ENCODE results near the gene GAS1. TPM values are rescaled to one million over a fixed set of nuclear protein-coding genes. Genes with fewer than 3 reads are reported as not detected.

Gene GAS1
- total RNA-seq, 1 donor from 2014 or later = 5.1 TPM

DNA sequence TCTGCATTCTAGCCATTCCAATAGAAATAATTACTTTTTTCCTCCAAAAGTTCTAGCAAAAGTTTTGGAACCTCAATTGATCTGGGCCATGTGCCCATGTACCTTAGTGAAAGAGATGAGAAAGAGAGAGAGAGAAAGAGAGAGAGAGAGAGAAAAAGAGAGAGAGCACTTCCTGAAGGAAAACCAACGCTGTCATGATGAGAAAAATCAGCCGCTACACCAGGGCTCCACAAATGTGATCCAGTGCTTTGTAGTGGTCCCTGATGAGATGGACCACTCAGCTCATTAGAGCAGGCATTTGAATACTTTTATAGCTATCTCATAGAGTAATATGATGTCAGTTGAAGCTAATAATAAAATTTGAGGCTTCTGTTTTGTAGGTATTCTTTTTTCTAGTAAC, 7.7 kb upstream of the GAS1 start:
- H3K36me3 ChIP-seq (ENCODE audit: insufficient read depth, low read length) = no peaks in the 10 kb centered on the region
- no peaks in the 10 kb centered on the region for H3K79me2 ChIP-seq (ENCODE audit: insufficient read depth, low read length)
- no peaks in the 10 kb centered on the region for H3K9me3 ChIP-seq (ENCODE audit: insufficient read depth, low read depth, low read length)
- H2AFZ ChIP-seq (ENCODE audit: low read depth, low read length) = no peak overlapping the region
- Mint-ChIP-seq H3K27me3 (ENCODE audit: low read depth, unreplicated experiment) (peaks cover under 1% of the 10 kb centered on the region), H3K4me1 (ENCODE audit: low read depth, unreplicated experiment) (no peaks in the 10 kb centered on the region), H3K27ac (ENCODE audit: unreplicated experiment) (no peak overlapping the region), H3K36me3 (ENCODE audit: low read depth, unreplicated experiment) (no peaks in the 10 kb centered on the region), H3K4me3 (ENCODE audit: unreplicated experiment) (no peak overlapping the region), H3K9me3 (ENCODE audit: unreplicated experiment) (peaks cover 6% of the 10 kb centered on the region)
- no peak for TF ChIP-seq EZH2 (IDR thresholded peaks at IDR 0.05; ENCODE audit: insufficient read depth, low read length)
- TF ChIP-seq, protein P1, sequence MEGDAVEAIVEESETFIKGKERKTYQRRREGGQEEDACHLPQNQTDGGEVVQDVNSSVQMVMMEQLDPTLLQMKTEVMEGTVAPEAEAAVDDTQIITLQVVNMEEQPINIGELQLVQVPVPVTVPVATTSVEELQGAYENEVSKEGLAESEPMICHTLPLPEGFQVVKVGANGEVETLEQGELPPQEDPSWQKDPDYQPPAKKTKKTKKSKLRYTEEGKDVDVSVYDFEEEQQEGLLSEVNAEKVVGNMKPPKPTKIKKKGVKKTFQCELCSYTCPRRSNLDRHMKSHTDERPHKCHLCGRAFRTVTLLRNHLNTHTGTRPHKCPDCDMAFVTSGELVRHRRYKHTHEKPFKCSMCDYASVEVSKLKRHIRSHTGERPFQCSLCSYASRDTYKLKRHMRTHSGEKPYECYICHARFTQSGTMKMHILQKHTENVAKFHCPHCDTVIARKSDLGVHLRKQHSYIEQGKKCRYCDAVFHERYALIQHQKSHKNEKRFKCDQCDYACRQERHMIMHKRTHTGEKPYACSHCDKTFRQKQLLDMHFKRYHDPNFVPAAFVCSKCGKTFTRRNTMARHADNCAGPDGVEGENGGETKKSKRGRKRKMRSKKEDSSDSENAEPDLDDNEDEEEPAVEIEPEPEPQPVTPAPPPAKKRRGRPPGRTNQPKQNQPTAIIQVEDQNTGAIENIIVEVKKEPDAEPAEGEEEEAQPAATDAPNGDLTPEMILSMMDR (IDR thresholded peaks at IDR 0.05; ENCODE audit: insufficient read depth, low read depth, low read length) = no peak
- H4K20me1 ChIP-seq (ENCODE audit: insufficient read depth, low read length) = no peaks in the 10 kb centered on the region
- DNase-seq (ENCODE audit: low read depth) (no peak), FAIRE-seq (no peak)
- no peaks in the 10 kb centered on the region for H3K4me1 ChIP-seq (ENCODE audit: insufficient read depth, low read length)
- no peak overlapping the region for H3K4me2 ChIP-seq (ENCODE audit: low read length)
- peaks cover 3% of the 10 kb centered on the region for H3K27me3 ChIP-seq (ENCODE audit: insufficient read depth, low read length)
- H3K9ac ChIP-seq (ENCODE audit: low read length) = no peak overlapping the region
- no peak overlapping the region for H3K4me3 ChIP-seq (ENCODE audit: insufficient read depth, low read depth, low read length)
- H3K27ac ChIP-seq (ENCODE audit: low read depth, low read length) = no peak overlapping the region

DNA sequence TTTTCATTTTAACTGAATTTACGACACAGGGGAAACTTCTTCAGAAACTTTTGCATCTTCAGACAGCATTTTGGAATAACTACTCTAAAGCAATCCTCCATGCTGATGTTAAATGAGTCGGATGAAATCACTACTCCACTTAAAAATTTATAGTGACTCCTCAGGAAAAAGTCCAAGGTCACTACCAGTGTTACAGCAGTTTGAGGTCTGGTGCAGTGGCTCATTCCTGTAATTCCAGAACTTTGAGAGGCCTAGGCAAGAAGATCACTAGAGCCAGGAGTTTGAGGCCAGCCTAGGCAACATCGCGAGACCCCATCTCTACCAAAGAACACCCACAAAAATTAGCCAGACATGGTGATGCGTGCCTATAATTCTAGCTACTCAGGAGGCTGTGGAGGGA, 5.9 kb upstream of the GAS1 start:
- no peak for FAIRE-seq
- Histone ChIP-seq H3K79me2 (ENCODE audit: insufficient read depth, low read length) (no peaks in the 10 kb centered on the region), H3K4me3 (ENCODE audit: insufficient read depth, low read depth, low read length) (no peak overlapping the region), H3K9ac (ENCODE audit: low read length) (no peak overlapping the region), H3K4me1 (ENCODE audit: insufficient read depth, low read length) (no peaks in the 10 kb centered on the region), H2AFZ (ENCODE audit: low read depth, low read length) (no peak overlapping the region), H3K9me3 (ENCODE audit: insufficient read depth, low read depth, low read length) (no peaks in the 10 kb centered on the region), H4K20me1 (ENCODE audit: insufficient read depth, low read length) (no peaks in the 10 kb centered on the region), H3K27ac (ENCODE audit: low read depth, low read length) (no peak overlapping the region), H3K4me2 (ENCODE audit: low read length) (no peak overlapping the region), H3K27me3 (ENCODE audit: insufficient read depth, low read length) (peaks cover 3% of the 10 kb centered on the region), H3K36me3 (ENCODE audit: insufficient read depth, low read length) (no peaks in the 10 kb centered on the region)
- H3K4me3 Mint-ChIP-seq (ENCODE audit: unreplicated experiment) = no peak overlapping the region
- H3K36me3 Mint-ChIP-seq (ENCODE audit: low read depth, unreplicated experiment) = no peaks in the 10 kb centered on the region
- no peak for TF ChIP-seq EZH2 (IDR thresholded peaks at IDR 0.05; ENCODE audit: insufficient read depth, low read length)
- TF ChIP-seq, protein P1 (IDR thresholded peaks at IDR 0.05; ENCODE audit: insufficient read depth, low read depth, low read length) = no peak
- peaks cover 8% of the 10 kb centered on the region for H3K27me3 Mint-ChIP-seq (ENCODE audit: low read depth, unreplicated experiment)
- no peak for DNase-seq (ENCODE audit: low read depth)
- no peak overlapping the region for H3K27ac Mint-ChIP-seq (ENCODE audit: unreplicated experiment)
- no peaks in the 10 kb centered on the region for H3K4me1 Mint-ChIP-seq (ENCODE audit: low read depth, unreplicated experiment)
- H3K9me3 Mint-ChIP-seq (ENCODE audit: unreplicated experiment) = peaks cover 11% of the 10 kb centered on the region

DNA sequence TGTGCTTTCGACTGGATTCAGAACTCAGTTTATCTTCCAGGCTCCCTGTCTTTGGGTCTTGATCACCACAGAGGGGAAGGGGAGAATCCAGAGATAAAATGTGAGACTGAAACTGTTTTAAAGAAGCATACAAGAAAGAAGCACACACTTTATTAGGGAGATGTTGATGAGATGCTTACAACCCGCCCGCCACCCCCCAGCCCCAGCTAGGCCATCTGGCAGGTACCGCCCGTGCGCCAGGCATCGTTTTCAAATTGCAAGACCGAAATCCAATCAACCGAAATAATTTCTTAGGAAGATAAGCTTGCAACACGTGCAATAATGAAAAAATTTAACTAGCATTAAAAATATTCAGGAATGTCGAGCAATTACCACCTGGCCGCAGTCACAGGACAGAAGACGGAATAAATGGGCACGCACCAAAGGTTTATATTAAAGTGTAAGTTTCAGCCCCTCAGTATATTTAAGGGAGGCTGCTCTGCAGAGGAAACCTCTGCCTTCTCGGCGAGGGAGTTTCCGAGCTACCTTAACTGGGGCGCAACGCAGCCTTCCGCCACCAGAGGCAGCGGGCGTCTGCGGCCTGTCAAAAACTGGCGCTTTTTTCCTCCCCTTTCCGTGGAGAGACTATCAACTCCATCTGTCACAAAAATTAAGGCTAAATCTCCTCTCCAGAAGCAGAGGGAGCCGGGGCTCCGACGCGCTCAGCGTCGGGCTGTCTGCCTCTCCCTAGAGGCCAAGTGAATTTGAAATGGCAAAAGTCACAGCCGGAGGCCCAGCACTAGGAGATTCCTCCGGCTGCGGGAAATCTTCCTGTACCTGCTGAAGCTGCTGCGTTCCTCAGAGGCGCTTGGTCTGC, 996 bp upstream of the GAS1 start:
- H3K9ac ChIP-seq (ENCODE audit: low read length) = peak overlapping the region; percentile 74
- H3K27me3 ChIP-seq (ENCODE audit: insufficient read depth, low read length) = peaks cover 17% of the 10 kb centered on the region
- Mint-ChIP-seq H3K36me3 (ENCODE audit: low read depth, unreplicated experiment) (no peaks in the 10 kb centered on the region), H3K4me1 (ENCODE audit: low read depth, unreplicated experiment) (peaks cover 2% of the 10 kb centered on the region), H3K9me3 (ENCODE audit: unreplicated experiment) (peaks cover 11% of the 10 kb centered on the region), H3K27ac (ENCODE audit: unreplicated experiment) (no peak overlapping the region), H3K27me3 (ENCODE audit: low read depth, unreplicated experiment) (peaks cover 18% of the 10 kb centered on the region), H3K4me3 (ENCODE audit: unreplicated experiment) (peak overlapping the region; percentile 87)
- H3K9me3 ChIP-seq (ENCODE audit: insufficient read depth, low read depth, low read length) = no peaks in the 10 kb centered on the region
- H3K4me1 ChIP-seq (ENCODE audit: insufficient read depth, low read length) = no peaks in the 10 kb centered on the region
- no peak for FAIRE-seq
- peak; percentile 60 for DNase-seq (ENCODE audit: low read depth)
- TF ChIP-seq EZH2 (IDR thresholded peaks at IDR 0.05; ENCODE audit: insufficient read depth, low read length) = no peak
- TF ChIP-seq, protein P1 (IDR thresholded peaks at IDR 0.05; ENCODE audit: insufficient read depth, low read depth, low read length) = peak; percentile 65
- H4K20me1 ChIP-seq (ENCODE audit: insufficient read depth, low read length) = no peaks in the 10 kb centered on the region
- H3K27ac ChIP-seq (ENCODE audit: low read depth, low read length) = no peak overlapping the region
- H3K4me2 ChIP-seq (ENCODE audit: low read length) = peak overlapping the region; percentile 90
- peak overlapping the region; percentile 71 for H3K4me3 ChIP-seq (ENCODE audit: insufficient read depth, low read depth, low read length)
- H3K79me2 ChIP-seq (ENCODE audit: insufficient read depth, low read length) = no peaks in the 10 kb centered on the region
- H2AFZ ChIP-seq (ENCODE audit: low read depth, low read length) = peak overlapping the region; percentile 73
- H3K36me3 ChIP-seq (ENCODE audit: insufficient read depth, low read length) = no peaks in the 10 kb centered on the region

All from astrocyte (in vitro differentiated cells and primary cell).